GM12878 (cell line): ENCODE measurements around the gene LBH. TPM values are rescaled to one million over a fixed set of nuclear protein-coding genes. Genes with fewer than 3 reads are reported as not detected.

Experiments
- BCL11A ChIP-seq: IDR thresholded peaks from 2 replicates; pipeline ENCODE4 v1.6.1; 2011; ENCODE audit warnings: low read depth, low read length
- CBX5 ChIP-seq: sonication (generic); IDR thresholded peaks from 2 replicates; pipeline ENCODE4 v1.6.1; 2016; ENCODE audit warnings: low read depth, moderate library complexity, mild to moderate bottlenecking, inconsistent platforms
- E2F4 ChIP-seq: IDR thresholded peaks from 2 replicates; pipeline ENCODE4 v1.6.1; 2012; ENCODE audit warnings: low read depth, low read length, improper control_type of control experiment
- ESRRA ChIP-seq: IDR thresholded peaks from 2 replicates; pipeline ENCODE4 v1.6.1; 2012; ENCODE audit warnings: mild to moderate bottlenecking, low read length, improper control_type of control experiment
- HDAC2 ChIP-seq: fragments of 200-600 bp; sonication (generic); IDR thresholded peaks from 2 replicates; pipeline ENCODE4 v1.6.1; 2017
- HSF1 ChIP-seq: fragments of 150-350 bp; IDR thresholded peaks from 2 replicates; pipeline ENCODE4 v1.6.1; 2014; ENCODE audit warnings: mild to moderate bottlenecking, low read depth, low read length
- KAT2A ChIP-seq: conservative IDR thresholded peaks from 2 replicates; pipeline ENCODE4 v1.6.1; 2011; ENCODE audit warnings: low read depth, low read length; ENCODE audit not compliant: control insufficient read depth
- LARP7 ChIP-seq: fragments of 450-650 bp; IDR thresholded peaks from 2 replicates; pipeline ENCODE4 v1.6.1; 2017; ENCODE audit warnings: mild to moderate bottlenecking
- MLLT1 ChIP-seq: fragments of 450-650 bp; IDR thresholded peaks from 2 replicates; pipeline ENCODE4 v1.6.1; 2016; ENCODE audit warnings: mild to moderate bottlenecking
- NR2C2 ChIP-seq: IDR thresholded peaks from 2 replicates; pipeline ENCODE4 v1.6.1; 2011; ENCODE audit warnings: borderline replicate concordance, low read depth; ENCODE audit not compliant: control insufficient read depth, insufficient read length
- NR2F1 ChIP-seq: fragments of 450-650 bp; conservative IDR thresholded peaks from 2 replicates; pipeline ENCODE4 v1.6.1; 2017; ENCODE audit warnings: mild to moderate bottlenecking
- POLR2A ChIP-seq: IDR thresholded peaks from 2 replicates; pipeline ENCODE4 v1.6.1; 2011; ENCODE audit warnings: low read depth, mild to moderate bottlenecking, low read length
- SIX5 ChIP-seq: IDR thresholded peaks from 2 replicates; pipeline ENCODE4 v1.6.1; 2011; ENCODE audit warnings: mild to moderate bottlenecking, low read depth, low read length, moderate library complexity; ENCODE audit not compliant: severe bottlenecking
- SMARCA5 ChIP-seq: fragments of 450-650 bp; IDR thresholded peaks from 2 replicates; pipeline ENCODE4 v1.6.1; 2017; ENCODE audit warnings: mild to moderate bottlenecking
- SP1 ChIP-seq: IDR thresholded peaks from one replicate; pipeline ENCODE4 v1.6.1; 2011; ENCODE audit warnings: low read depth, low read length
- STAT1 ChIP-seq: fragments of 450-650 bp; conservative IDR thresholded peaks from 2 replicates; pipeline ENCODE4 v1.6.1; 2014; ENCODE audit warnings: antibody characterized with exemption, mild to moderate bottlenecking
- TCF3 ChIP-seq: IDR thresholded peaks from 2 replicates; pipeline ENCODE4 v1.6.1; 2012; ENCODE audit warnings: low read depth, mild to moderate bottlenecking, low read length, borderline replicate concordance; ENCODE audit not compliant: insufficient read depth
- USF1 ChIP-seq: IDR thresholded peaks from 2 replicates; pipeline ENCODE4 v1.6.1; 2011; ENCODE audit warnings: borderline replicate concordance, low read depth, mild to moderate bottlenecking, moderate library complexity, mixed read lengths, low read length; ENCODE audit not compliant: insufficient read depth; ENCODE audit errors: extremely low read length
- ZNF217 ChIP-seq: fragments of 450-650 bp; IDR thresholded peaks from 2 replicates; pipeline ENCODE4 v1.6.1; 2017; ENCODE audit warnings: antibody characterized with exemption, mild to moderate bottlenecking
- ZNF24 ChIP-seq: fragments of 450-650 bp; IDR thresholded peaks from 2 replicates; pipeline ENCODE4 v1.6.1; 2017; ENCODE audit warnings: antibody characterized with exemption, mild to moderate bottlenecking
- ZNF687 ChIP-seq: fragments of 450-650 bp; IDR thresholded peaks from 2 replicates; pipeline ENCODE4 v1.6.1; 2017; ENCODE audit warnings: mild to moderate bottlenecking, moderate library complexity
- ZSCAN29 ChIP-seq: fragments of 450-650 bp; IDR thresholded peaks from 2 replicates; pipeline ENCODE4 v1.6.1; 2017; ENCODE audit warnings: mild to moderate bottlenecking, moderate library complexity
- polyA plus RNA-seq, 11 experiments: library from polyadenylated mRNA; depleted of rRNA in 4 of 11; unstranded in 6 of 11; stranded (reverse) in 5 of 11; fragments of >200 nt; fragmentation: Nextera tagmentation in 4 of 11; fragmentation: Illumina TruSeq in 1 of 11; extraction: Ambion mirVana in 4 of 11; extraction: Trizol in 1 of 11; gene quantifications; 1 replicate in 1 of 11; 2 replicates in 10 of 11; pipeline versions ENCODE4 v1.2.1 to v1.2.3, GENCODE V29; 2011 to 2016; ENCODE audit warnings: inconsistent platforms in 2 of 11, missing spikeins in 2 of 11, low read depth in 1 of 11
- total RNA-seq, 4 experiments: library from RNA; depleted of rRNA in 3 of 4; stranded (reverse); fragments of >200 nt in 3 of 4; fragmentation: Illumina TruSeq in 1 of 4; extraction: Trizol in 1 of 4; gene quantifications; 2 replicates each; pipeline versions ENCODE4 v1.2.1 to v1.2.3, GENCODE V29; 2013 to 2021

Gene LBH
- total and polyA plus RNA-seq, 10 of the 15 experiments (the other 5 are each of a cell fraction or from before 2014, with no cell fraction given) = 9.3 to 133 (median 34.1) TPM

- TF ChIP-seq ZSCAN29 (no peak), ZNF24 (peak; percentile 39; the same call in 1 of the 2 replicates), HSF1 (no peak), LARP7 (no peak; the same call in none of the 2 replicates), ESRRA (no peak), ZNF687 (peak; percentile 79), E2F4 (0 out of 2 replicates have a peak, but pooled peaks have one; percentile 14), MLLT1 (peak; percentile 41; the same call in 1 of the 2 replicates), SIX5 (no peak), BCL11A (0 out of 2 replicates have a peak, but pooled peaks have one; percentile 20), CBX5 (0 out of 2 replicates have a peak, but pooled peaks have one; percentile 78), POLR2A (peak; percentile 99), USF1 (no peak), KAT2A (no peak), NR2C2 (no peak), NR2F1 (peak; percentile 45; the same call in 1 of the 2 replicates), SP1 (peak; percentile 68), HDAC2 (no peak), SMARCA5 (peak; percentile 64), TCF3 (peak; percentile 83; the same call in 1 of the 2 replicates), ZNF217 (0 out of 2 replicates have a peak, but pooled peaks have one; percentile 31), STAT1 (0 out of 2 replicates have a peak, but pooled peaks have one; percentile 26)
Observed at GRCh38 chr2:30231212-30231995, at the start of gene LBH (continued).
